GM18517 (cell line): ENCODE measurements around the gene HBD.
"Not testable (repeated sequence)": the region's sequence is repeated elsewhere in the genome, so short reads cannot be mapped to it uniquely, and the experiment has no call there.

Experiments used
- ATAC-seq: cut with Tn5 transposase; IDR thresholded peaks from one replicate; pipeline ENCODE4 v1.9.1; 2021; ENCODE audit warnings: mild to moderate bottlenecking, moderate library complexity; ENCODE audit not compliant: unreplicated experiment

Gene HBD

GRCh38 chr11:5253440-5253839 is 19.2 kb upstream of the HBD start:
- not testable (repeated sequence) for ATAC-seq

- no peak for ATAC-seq
Measured at GRCh38 chr11:5252919-5253265, 18.6 kb upstream of the HBD start.

- ATAC-seq = no peak
Measured at GRCh38 chr11:5252192-5252918, 18.1 kb upstream of the HBD start.

- no peak for ATAC-seq
Measured at GRCh38 chr11:5251746-5252145, 17.5 kb upstream of the HBD start.

GRCh38 chr11:5250543-5251204 is 16.4 kb upstream of the HBD start:
- ATAC-seq = no peak

- ATAC-seq = not testable (repeated sequence)
Measured at GRCh38 chr11:5249807-5250396, 15.6 kb upstream of the HBD start, which contains the start of gene HBG1. Gene HBG1 (minus strand): TSS chr11:5249857. CDS start chr11:5249804, 53 bp downstream.

- ATAC-seq = not testable (repeated sequence)
Measured at GRCh38 chr11:5248498-5248897, 14.2 kb upstream of the HBD start.

GRCh38 chr11:5247472-5248192 is 13.3 kb upstream of the HBD start:
- no peak for ATAC-seq

GRCh38 chr11:5246772-5247471 is 12.6 kb upstream of the HBD start:
- no peak for ATAC-seq

GRCh38 chr11:5245155-5245554 is 10.9 kb upstream of the HBD start:
- ATAC-seq = no peak

GRCh38 chr11:5243816-5244180 is 9.5 kb upstream of the HBD start:
- ATAC-seq = no peak

GRCh38 chr11:5242933-5243815 is 8.9 kb upstream of the HBD start:
- ATAC-seq = no peak

- no peak for ATAC-seq
Measured at GRCh38 chr11:5242208-5242607, 7.9 kb upstream of the HBD start.

GRCh38 chr11:5241458-5241857 is 7.2 kb upstream of the HBD start:
- no peak for ATAC-seq

- ATAC-seq = no peak
Measured at GRCh38 chr11:5240458-5240857, 6.2 kb upstream of the HBD start.

- no peak for ATAC-seq
Measured at GRCh38 chr11:5240056-5240455, 5.8 kb upstream of the HBD start.

- no peak for ATAC-seq
Measured at GRCh38 chr11:5239046-5239445, 4.8 kb upstream of the HBD start.

GRCh38 chr11:5238486-5238885 is 4.2 kb upstream of the HBD start:
- no peak for ATAC-seq

GRCh38 chr11:5237420-5237819 is 3.1 kb upstream of the HBD start:
- ATAC-seq = no peak
